H1 (cell line): ENCODE data around the gene CEP89.

Experiments used
- CBX8 ChIP-seq: fragments of 300-800, 300-1000 bp; sonication (generic); IDR thresholded peaks from 2 replicates; pipeline ENCODE4 v1.7.1; 2016; ENCODE audit warnings: low read depth, low read length, borderline replicate concordance
- CEBPB ChIP-seq: IDR thresholded peaks from 2 replicates; pipeline ENCODE4 v1.6.1; 2012; ENCODE audit warnings: low read depth, low read length
- CTBP2 ChIP-seq: IDR thresholded peaks from 2 replicates; pipeline ENCODE4 v1.7.0; 2011; ENCODE audit warnings: borderline replicate concordance, mild to moderate bottlenecking, moderate library complexity, mixed read lengths, low read length; ENCODE audit not compliant: insufficient read depth, insufficient read length
- CTCF ChIP-seq, 3 experiments: IDR thresholded peaks; 1 replicate in 2 of 3; 2 replicates in 1 of 3; pipeline versions ENCODE4 v1.5.1 to v1.6.1; 2011; ENCODE audit warnings: low read length in 3 of 3, mild to moderate bottlenecking in 3 of 3, inconsistent platforms in 2 of 3, low read depth in 1 of 3, moderate library complexity in 1 of 3; ENCODE audit not compliant: insufficient read depth in 1 of 3; ENCODE audit errors: control extremely low read depth in 1 of 3
- EZH2 ChIP-seq: fragments of 200-600 bp; sonication (generic); IDR thresholded peaks from 2 replicates; pipeline ENCODE4 v1.7.1; 2012; ENCODE audit warnings: low read depth, mild to moderate bottlenecking, moderate library complexity, low read length, inconsistent platforms; ENCODE audit not compliant: severe bottlenecking
- JUN ChIP-seq: IDR thresholded peaks from 2 replicates; pipeline ENCODE4 v1.6.1; 2011; ENCODE audit warnings: low read depth, mild to moderate bottlenecking, improper control_type of control experiment, low read length
- JUND ChIP-seq: IDR thresholded peaks from 2 replicates; pipeline ENCODE4 v1.6.1; 2011; ENCODE audit warnings: mild to moderate bottlenecking, improper control_type of control experiment, low read length
- POLR2A ChIP-seq, 2 experiments: IDR thresholded peaks; 1 replicate in 1 of 2; 2 replicates in 1 of 2; pipeline ENCODE4 v1.6.1; 2011; ENCODE audit warnings: low read depth in 2 of 2, low read length in 2 of 2, mild to moderate bottlenecking in 2 of 2; ENCODE audit errors: control extremely low read depth in 1 of 2
- POLR2AphosphoS5 ChIP-seq: IDR thresholded peaks from 2 replicates; pipeline ENCODE4 v1.6.1; 2011; ENCODE audit warnings: low read depth, low read length
- RNF2 ChIP-seq: fragments of 200-900, 300-1000 bp; sonication (generic); IDR thresholded peaks from 2 replicates; pipeline ENCODE4 v1.7.1; 2016; ENCODE audit warnings: borderline replicate concordance, low read depth, mild to moderate bottlenecking, antibody characterized with exemption, low read length; ENCODE audit not compliant: poor library complexity, severe bottlenecking; ENCODE audit errors: missing control alignments
- SP2 ChIP-seq: IDR thresholded peaks from 2 replicates; pipeline ENCODE4 v1.6.1; 2012; ENCODE audit warnings: mild to moderate bottlenecking, low read length, inconsistent platforms
- YY1 ChIP-seq: IDR thresholded peaks from 2 replicates; pipeline ENCODE4 v1.6.1; 2011; ENCODE audit warnings: low read depth, mild to moderate bottlenecking, low read length
- ZNF274 ChIP-seq: IDR thresholded peaks from 2 replicates; pipeline ENCODE4 v1.7.0; 2012; ENCODE audit warnings: low read length, borderline replicate concordance; ENCODE audit errors: extremely low read depth

GRCh38 chr19:32933571-32933970 lies 38.2 kb downstream of the CEP89 start:
- TF ChIP-seq CTCF (IDR thresholded peaks at IDR 0.05; ENCODE audit: control extremely low read depth in 1 of 3, insufficient read depth in 1 of 3, low read depth in 1 of 3, low read length in 3 of 3) (no peak), JUN (no peak), POLR2A (IDR thresholded peaks at IDR 0.05; ENCODE audit: control extremely low read depth in 1 of 2, low read depth in 2 of 2, low read length in 2 of 2) (no peak), SP2 (no peak), ZNF274 (no peak), EZH2 (no peak), RNF2 (no peak), POLR2AphosphoS5 (no peak), JUND (no peak), CBX8 (no peak), YY1 (no peak), CTBP2 (no peak), CEBPB (no peak)
